Stimulated activated effector memory CD8-positive, alpha-beta T cell treated with anti-CD3 and anti-CD28 coated beads, Interleukin-12 subunit alpha, Interleukin-12 subunit beta, amount 100 ng/mL, for 72 hours (primary cell): ENCODE data around the gene TPCN2.
A peak's percentile ranks its signal among the peaks of the same experiment; 100 is the strongest.

Source experiments
- ATAC-seq: fragments of 150-1000 bp; cut with Tn5 transposase; 2 replicates; pipeline ENCODE4 v1.10.0; 2021
- DNase-seq, 2 donors: peaks; one replicate each; pipeline ENCODE4 v3.0.0; 2021 to 2022; ENCODE audit warnings: low spot score in 2 of 2
- H3K27ac Mint-ChIP-seq: one replicate; pipeline ENCODE4 v1.8.0; 2022; ENCODE audit warnings: mild to moderate bottlenecking, mixed read lengths
- H3K36me3 Mint-ChIP-seq: one replicate; pipeline ENCODE4 v1.8.0; 2022; ENCODE audit warnings: mild to moderate bottlenecking, mixed read lengths
- H3K4me1 Mint-ChIP-seq: one replicate; pipeline ENCODE4 v1.8.0; 2022; ENCODE audit warnings: mixed read lengths
- H3K4me3 Mint-ChIP-seq: one replicate; pipeline ENCODE4 v1.8.0; 2022; ENCODE audit warnings: mild to moderate bottlenecking, mixed read lengths
- H3K9me3 Mint-ChIP-seq: one replicate; pipeline ENCODE4 v1.8.0; 2022; ENCODE audit warnings: mixed read lengths

TPCN2 gene

GRCh38 chr11:69085490-69086095, 36.9 kb downstream of the TPCN2 start:
- ATAC-seq (no peak), DNase-seq (no peak)
- Mint-ChIP-seq H3K36me3 (peaks cover 5% of the 10 kb centered on the region), H3K4me3 (no peak overlapping the region), H3K4me1 (peaks cover 9% of the 10 kb centered on the region), H3K9me3 (no peaks in the 10 kb centered on the region), H3K27ac (no peak overlapping the region)

DNA sequence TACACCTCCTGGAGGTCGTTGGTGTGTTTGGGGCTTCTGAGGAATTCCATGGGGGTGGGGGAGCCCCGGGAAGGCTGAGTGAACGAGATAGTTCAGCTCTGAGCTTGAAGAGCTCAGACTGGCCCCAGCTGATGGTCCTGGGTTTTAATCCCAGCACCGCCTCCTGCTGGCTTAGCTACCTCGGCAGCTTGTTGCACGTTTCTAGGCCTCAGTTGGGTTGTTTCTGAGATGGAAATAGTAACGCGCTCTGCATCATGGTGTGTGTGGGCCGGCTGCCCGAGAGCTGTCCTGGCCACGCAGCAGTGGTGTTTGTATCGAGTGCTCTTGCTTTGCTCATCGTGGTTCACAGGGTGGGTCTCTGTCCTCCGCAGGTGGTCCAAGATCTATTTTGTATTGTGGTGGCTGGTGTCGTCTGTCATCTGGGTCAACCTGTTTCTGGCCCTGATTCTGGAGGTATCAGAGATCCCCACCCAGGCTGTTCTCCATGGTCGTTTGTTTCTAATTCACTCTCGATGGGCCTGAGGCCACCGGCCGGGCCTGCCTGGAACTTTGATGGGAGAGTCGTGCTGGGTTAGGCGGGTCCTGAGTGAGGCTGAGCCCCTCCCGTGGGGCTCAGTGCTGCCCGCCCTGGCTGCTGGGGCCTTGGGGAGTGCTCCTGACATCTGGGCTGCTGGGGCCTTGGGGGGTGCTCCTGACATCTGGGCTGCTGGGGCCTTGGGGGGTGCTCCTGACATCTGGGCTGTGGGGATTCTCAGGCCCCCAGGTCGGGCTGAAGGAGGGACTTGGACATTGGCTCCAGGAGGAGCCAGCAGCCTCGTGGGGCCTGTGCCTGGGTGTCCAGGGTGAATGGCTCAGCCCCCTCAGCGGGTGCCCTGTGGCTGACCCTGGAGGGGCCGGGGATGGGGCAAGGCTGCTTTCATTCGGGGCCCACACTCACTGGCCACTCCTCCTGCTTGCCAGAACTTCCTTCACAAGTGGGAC, 37.7 kb downstream of the TPCN2 start:
- DNase-seq (no peak), ATAC-seq (no peak)
- Mint-ChIP-seq H3K36me3 (peaks cover 5% of the 10 kb centered on the region), H3K27ac (no peak overlapping the region), H3K4me3 (no peak overlapping the region), H3K9me3 (no peaks in the 10 kb centered on the region), H3K4me1 (peaks cover 6% of the 10 kb centered on the region)

- DNase-seq (no peak), ATAC-seq (no peak)
- Mint-ChIP-seq H3K9me3 (no peaks in the 10 kb centered on the region), H3K36me3 (peaks cover 5% of the 10 kb centered on the region), H3K4me3 (no peak overlapping the region), H3K27ac (no peak overlapping the region), H3K4me1 (peaks cover 6% of the 10 kb centered on the region)
These were observed 38.4 kb downstream of the TPCN2 start for GRCh38 chr11:69087133-69087524.

GRCh38 chr11:69087811-69088210, 39.1 kb downstream of the TPCN2 start:
- DNase-seq (no peak), ATAC-seq (no peak)
- H3K36me3 Mint-ChIP-seq: peaks cover 5% of the 10 kb centered on the region
- H3K4me3 Mint-ChIP-seq: no peak overlapping the region
- no peak overlapping the region for H3K27ac Mint-ChIP-seq
- H3K9me3 Mint-ChIP-seq: no peaks in the 10 kb centered on the region
- H3K4me1 Mint-ChIP-seq: peaks cover 6% of the 10 kb centered on the region

DNA sequence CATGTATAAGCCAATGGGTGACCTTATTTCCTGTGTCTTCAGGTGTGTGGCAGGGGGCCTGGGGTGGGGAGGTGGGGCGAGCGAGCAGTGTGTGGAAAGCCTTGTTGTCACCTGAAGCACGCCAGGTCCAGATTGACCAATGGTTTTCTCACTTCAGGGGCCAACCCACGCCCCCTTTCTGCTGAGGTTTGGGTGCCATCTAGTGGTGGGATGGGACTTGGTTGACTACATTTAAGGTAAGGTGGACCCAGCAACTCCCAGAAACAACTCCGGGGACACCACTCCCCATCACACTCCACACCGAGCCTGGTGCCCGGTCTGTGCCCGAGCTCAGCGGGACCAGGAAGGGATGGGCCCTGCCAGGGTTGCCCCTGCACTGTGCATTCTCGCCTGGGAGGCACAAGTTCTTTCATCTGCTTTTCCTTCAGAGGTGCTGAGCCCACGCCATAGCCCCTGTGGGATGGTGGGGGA, 40.0 kb downstream of the TPCN2 start:
- Mint-ChIP-seq H3K36me3 (peaks cover 5% of the 10 kb centered on the region), H3K4me1 (peaks cover 3% of the 10 kb centered on the region), H3K4me3 (no peak overlapping the region), H3K9me3 (no peaks in the 10 kb centered on the region), H3K27ac (no peak overlapping the region)
- DNase-seq (peak; percentile 27 to 82), ATAC-seq (peak; percentile 67)

- peaks cover 5% of the 10 kb centered on the region for H3K36me3 Mint-ChIP-seq
- DNase-seq: no peak
- H3K4me3 Mint-ChIP-seq: no peak overlapping the region
- peaks cover 6% of the 10 kb centered on the region for H3K4me1 Mint-ChIP-seq
- ATAC-seq: peak; percentile 35
- no peaks in the 10 kb centered on the region for H3K9me3 Mint-ChIP-seq
- H3K27ac Mint-ChIP-seq: no peak overlapping the region
These were observed 40.5 kb downstream of the TPCN2 start for GRCh38 chr11:69089258-69089657.

DNA sequence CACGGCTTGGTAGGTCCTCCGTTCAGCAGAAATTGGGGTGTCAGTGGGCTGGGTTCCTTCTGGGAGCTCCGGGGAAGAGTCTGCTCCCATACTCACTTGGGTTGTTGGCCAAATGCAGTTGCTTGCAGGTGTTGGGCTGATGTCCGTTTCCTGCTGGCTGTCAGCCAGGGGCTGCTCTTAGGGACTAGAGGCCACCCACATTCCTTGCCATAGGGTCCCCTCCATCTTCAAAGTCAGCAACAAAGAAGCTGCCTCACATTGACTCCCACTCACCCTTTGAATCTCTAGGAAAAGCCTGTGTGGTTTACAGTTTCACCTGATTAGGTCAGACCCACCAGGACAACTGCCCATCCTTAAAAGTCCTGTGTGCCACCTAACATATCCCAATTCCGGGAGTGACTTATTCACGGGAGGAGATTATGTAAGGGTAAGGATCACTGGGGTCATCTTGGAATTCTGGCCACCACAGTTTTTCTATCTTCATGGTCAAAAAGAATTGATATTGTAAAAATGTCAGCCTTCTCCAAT, 43.0 kb downstream of the TPCN2 start:
- Mint-ChIP-seq H3K36me3 (peaks cover 5% of the 10 kb centered on the region), H3K4me3 (no peak overlapping the region), H3K27ac (no peak overlapping the region), H3K4me1 (peaks cover 6% of the 10 kb centered on the region), H3K9me3 (no peaks in the 10 kb centered on the region)
- no peak for ATAC-seq
- DNase-seq: no peak

DNA sequence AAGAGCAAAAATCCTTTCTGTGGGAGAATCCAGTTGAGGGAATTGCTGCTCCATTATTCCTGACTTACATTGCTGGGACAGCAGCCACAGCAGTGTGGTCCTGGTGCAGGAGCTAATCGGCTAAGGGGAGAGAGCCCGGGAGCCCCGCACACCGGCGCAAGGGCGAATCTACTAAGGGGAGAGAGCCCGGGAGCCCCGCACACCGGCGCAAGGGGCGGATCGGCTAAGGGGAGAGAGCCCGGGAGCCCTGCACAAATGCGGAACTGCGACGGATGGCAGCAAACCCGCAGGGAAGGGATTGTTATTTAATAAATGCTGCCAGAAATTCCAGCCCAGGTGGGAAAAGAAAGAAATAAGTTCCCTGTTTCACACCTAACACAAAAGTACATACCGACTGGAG, 43.5 kb downstream of the TPCN2 start:
- DNase-seq (no peak), ATAC-seq (no peak)
- Mint-ChIP-seq H3K4me1 (peaks cover 6% of the 10 kb centered on the region), H3K27ac (no peak overlapping the region), H3K4me3 (no peak overlapping the region), H3K36me3 (peaks cover 5% of the 10 kb centered on the region), H3K9me3 (no peaks in the 10 kb centered on the region)

DNA sequence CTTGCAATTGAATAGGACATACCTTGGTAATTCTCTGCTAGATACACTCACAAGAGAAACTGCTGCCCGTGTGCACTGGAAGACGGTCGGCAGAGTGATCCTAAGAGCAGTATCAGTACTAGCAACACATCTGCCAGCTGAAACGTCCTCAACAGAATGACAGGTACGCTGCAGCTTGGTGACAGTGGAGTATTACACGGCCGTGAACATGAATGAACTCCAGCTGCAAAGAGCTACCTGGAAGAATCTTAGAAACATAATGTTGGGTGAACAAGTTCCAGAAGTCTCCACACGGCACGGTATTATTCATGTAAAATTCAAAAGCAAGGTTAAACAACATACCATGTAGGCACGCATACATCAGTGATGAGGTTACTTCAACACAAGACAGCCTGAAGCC, 44.4 kb downstream of the TPCN2 start:
- Mint-ChIP-seq H3K9me3 (no peaks in the 10 kb centered on the region), H3K4me1 (peaks cover 6% of the 10 kb centered on the region), H3K36me3 (peaks cover 5% of the 10 kb centered on the region), H3K4me3 (no peak overlapping the region), H3K27ac (no peak overlapping the region)
- no peak for DNase-seq
- ATAC-seq: no peak

DNA sequence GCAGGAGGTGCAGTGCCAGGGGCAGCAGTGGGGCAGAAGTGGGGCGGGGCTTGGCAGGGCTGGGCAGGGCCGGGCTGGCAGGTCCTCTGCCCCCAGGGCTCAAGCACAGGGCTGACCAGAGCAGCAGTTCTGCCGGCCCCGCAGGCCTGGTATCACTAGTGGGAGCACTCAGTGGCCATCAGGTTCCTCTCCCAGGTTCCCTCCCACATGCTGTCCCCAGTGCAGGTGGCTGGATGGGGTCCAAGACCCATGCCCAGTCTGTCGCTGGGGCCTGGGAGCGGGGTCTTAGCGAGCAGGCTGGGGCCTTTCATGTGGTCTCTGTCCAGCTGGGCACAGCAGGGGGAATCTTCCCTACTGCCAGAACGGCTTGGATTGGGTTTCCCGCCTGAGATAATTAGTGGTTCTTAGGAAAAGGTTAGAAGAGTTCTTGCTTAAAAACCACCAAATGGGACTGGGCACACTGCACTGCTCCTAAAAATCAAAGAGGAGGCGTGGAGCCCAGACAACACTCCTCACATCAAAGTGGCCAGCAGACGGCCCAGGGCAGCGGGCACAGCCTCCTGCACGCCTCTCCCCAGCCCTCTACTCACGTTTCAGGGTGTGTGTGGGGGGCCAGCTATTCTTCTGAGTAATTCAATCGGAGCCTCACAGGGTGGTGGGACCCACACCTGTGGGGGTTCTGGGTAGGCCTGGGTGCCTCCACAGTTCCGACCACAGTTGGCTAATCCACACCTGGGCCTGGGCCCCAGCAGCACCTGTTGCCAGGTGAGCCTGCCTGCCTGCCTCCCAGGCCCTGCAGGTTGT, 45.6 kb downstream of the TPCN2 start:
- no peak for ATAC-seq
- Mint-ChIP-seq H3K4me3 (no peak overlapping the region), H3K9me3 (no peaks in the 10 kb centered on the region), H3K36me3 (peaks cover 5% of the 10 kb centered on the region), H3K4me1 (peaks cover 6% of the 10 kb centered on the region), H3K27ac (peak overlapping the region; percentile 13)
- DNase-seq: no peak

DNA sequence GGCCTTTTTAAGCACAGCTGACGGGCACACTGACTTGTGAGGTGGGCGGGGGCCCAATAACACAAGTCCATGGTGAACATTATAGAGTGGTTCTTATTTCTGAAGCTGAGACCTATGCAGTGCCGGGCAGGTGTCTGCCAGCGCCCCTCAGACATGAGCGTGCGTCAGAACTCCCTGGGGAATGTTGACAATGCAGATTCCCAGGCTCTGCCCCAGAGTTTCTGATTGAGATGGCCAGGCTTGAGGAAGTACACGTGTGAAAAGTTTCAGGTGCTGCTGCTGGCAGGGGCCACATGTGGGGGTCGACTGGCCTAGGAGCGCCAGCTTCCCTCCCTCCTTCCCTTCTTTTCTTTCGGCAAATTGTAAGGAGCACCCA, 46.2 kb downstream of the TPCN2 start:
- ATAC-seq: peak; percentile 14
- Mint-ChIP-seq H3K36me3 (peaks cover 5% of the 10 kb centered on the region), H3K9me3 (no peaks in the 10 kb centered on the region), H3K4me3 (no peak overlapping the region), H3K4me1 (peaks cover 6% of the 10 kb centered on the region), H3K27ac (no peak overlapping the region)
- no peak for DNase-seq

DNA sequence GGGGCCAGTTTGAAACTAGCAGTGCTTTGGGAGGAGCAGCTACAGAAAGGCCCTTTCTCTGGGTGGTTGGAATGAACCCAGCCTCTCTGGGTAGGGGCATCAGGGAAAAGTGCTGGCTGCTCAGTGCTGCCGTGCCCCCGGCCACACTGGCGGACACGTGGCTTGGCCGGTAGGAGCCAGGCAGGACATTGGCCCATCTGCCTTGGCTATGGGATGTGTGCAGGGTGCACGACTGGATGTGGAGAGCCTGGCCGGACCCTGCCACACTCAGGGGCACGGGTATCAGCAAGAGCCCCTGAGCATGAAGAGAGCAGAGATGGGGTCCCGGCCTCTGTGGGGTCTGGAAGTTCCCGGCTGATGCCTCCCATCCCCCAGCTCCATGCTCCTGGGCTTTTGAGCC, 46.6 kb downstream of the TPCN2 start:
- Mint-ChIP-seq H3K9me3 (no peaks in the 10 kb centered on the region), H3K4me1 (peaks cover 6% of the 10 kb centered on the region), H3K36me3 (peaks cover 2% of the 10 kb centered on the region), H3K4me3 (no peak overlapping the region), H3K27ac (no peak overlapping the region)
- ATAC-seq (no peak), DNase-seq (no peak)

DNA sequence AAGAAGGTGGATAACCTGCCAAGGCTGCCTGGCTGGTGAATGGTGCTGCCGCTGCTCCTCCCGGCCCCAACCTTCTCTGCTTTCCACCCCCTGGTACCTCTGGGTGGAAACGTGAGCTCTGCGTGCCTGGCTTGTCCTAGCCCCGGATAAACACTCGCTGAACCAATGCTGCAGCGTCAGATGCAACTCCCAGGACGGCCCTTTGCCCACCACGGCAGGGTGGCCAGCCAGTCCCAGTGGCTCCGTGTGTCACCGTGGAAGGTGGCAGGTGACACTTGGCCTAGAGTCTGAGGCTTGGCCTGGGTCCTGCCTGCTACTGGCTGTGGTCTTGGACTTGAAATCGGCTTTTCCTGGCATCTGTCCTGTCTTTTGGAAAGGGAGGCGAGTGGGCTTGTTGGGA, 47.7 kb downstream of the TPCN2 start:
- H3K4me1 Mint-ChIP-seq: peaks cover 6% of the 10 kb centered on the region
- no peaks in the 10 kb centered on the region for H3K9me3 Mint-ChIP-seq
- H3K27ac Mint-ChIP-seq: no peak overlapping the region
- H3K4me3 Mint-ChIP-seq: no peak overlapping the region
- no peak for DNase-seq
- no peaks in the 10 kb centered on the region for H3K36me3 Mint-ChIP-seq
- ATAC-seq: no peak

GRCh38 chr11:69097263-69097662, 48.5 kb downstream of the TPCN2 start:
- H3K4me1 Mint-ChIP-seq: peaks cover 6% of the 10 kb centered on the region
- ATAC-seq (no peak), DNase-seq (no peak)
- no peaks in the 10 kb centered on the region for H3K9me3 Mint-ChIP-seq
- H3K4me3 Mint-ChIP-seq: no peak overlapping the region
- H3K36me3 Mint-ChIP-seq: no peaks in the 10 kb centered on the region
- no peak overlapping the region for H3K27ac Mint-ChIP-seq

DNA sequence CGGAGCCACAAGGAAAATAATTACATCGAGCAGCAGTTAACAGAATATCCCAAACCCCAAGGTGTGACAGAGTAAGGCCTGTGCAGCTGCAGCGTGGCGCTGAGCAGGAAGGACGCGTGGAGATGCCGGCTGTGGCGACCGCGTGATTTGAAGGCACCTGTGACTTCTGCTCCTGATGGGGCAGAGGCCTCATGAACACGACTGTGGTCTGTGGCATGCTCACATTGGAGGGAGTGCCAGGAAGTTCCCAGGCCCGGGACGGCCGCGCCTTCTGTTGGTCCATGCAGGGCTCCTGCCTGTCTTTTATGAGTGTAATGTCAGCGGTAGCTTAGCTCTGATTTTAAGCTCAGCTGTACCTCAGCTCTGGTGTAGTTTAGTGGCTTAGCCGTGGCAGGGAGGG, 50.4 kb downstream of the TPCN2 start:
- no peaks in the 10 kb centered on the region for H3K36me3 Mint-ChIP-seq
- H3K4me3 Mint-ChIP-seq: no peak overlapping the region
- no peaks in the 10 kb centered on the region for H3K9me3 Mint-ChIP-seq
- H3K4me1 Mint-ChIP-seq: no peaks in the 10 kb centered on the region
- DNase-seq (no peak), ATAC-seq (no peak)
- H3K27ac Mint-ChIP-seq: no peak overlapping the region
